ENCODE data around the gene PPP3CB. TPM values are rescaled to one million over a fixed set of nuclear protein-coding genes. Genes with fewer than 3 reads are reported as not detected.

The PPP3CB gene
- total and polyA plus RNA-seq, 2 donors (not counting 3 experiments of a cell fraction or from before 2014, with no cell fraction given): 13.5 to 30.4 TPM

GRCh38 chr10:73469579-73469978 lies 26.2 kb downstream of the PPP3CB start:
- ChIA-PET CTCF (interaction anchor here (1.6 kb wide), 1 partner anchor 13 kb away, joined by 5 read pairs; no protein-coding TSS in a partner anchor), POLR2A (no interaction called here)
- Histone ChIP-seq H3K27ac (ENCODE audit: insufficient read depth, low read depth, low read length) (no peak overlapping the region), H3K9ac (replicated peaks; ENCODE audit: extremely low read depth, insufficient read depth, low read length) (no peak overlapping the region), H2AFZ (ENCODE audit: low read depth, low read length) (no peak overlapping the region), H4K20me1 (replicated peaks; ENCODE audit: control insufficient read depth, extremely low read depth, insufficient read depth, low read length) (no peaks in the 10 kb centered on the region), H3K9me3 (replicated peaks; ENCODE audit: control insufficient read depth, insufficient read depth, low read length) (no peaks in the 10 kb centered on the region), H3K36me3 (ENCODE audit: control insufficient read depth in 2 of 2, extremely low read depth in 1 of 2, insufficient read depth in 2 of 2, low read length in 2 of 2) (peaks cover 6 to 17% of the 10 kb centered on the region in 2 experiments), H3K4me1 (ENCODE audit: control insufficient read depth, extremely low read depth, insufficient read depth, low read length) (no peaks in the 10 kb centered on the region), H3K79me2 (ENCODE audit: control insufficient read depth, insufficient read depth, low read length) (no peaks in the 10 kb centered on the region), H3K27me3 (ENCODE audit: control insufficient read depth in 2 of 2, insufficient read depth in 2 of 2, low read length in 2 of 2) (no peaks in the 10 kb centered on the region), H3K4me3 (replicated peaks in 1 of 3; ENCODE audit: insufficient read depth in 1 of 3, low read depth in 1 of 3, low read length in 3 of 3) (no peak overlapping the region), H3K9me1 (replicated peaks; ENCODE audit: control insufficient read depth, extremely low read depth, insufficient read depth, low read length) (no peaks in the 10 kb centered on the region), H3K4me2 (ENCODE audit: insufficient read depth, low read length) (no peak overlapping the region)
- TF ChIP-seq MAX (IDR thresholded peaks at IDR 0.05; ENCODE audit: insufficient read depth, insufficient read length) (no peak), GATA2 (IDR thresholded peaks at IDR 0.05; ENCODE audit: insufficient read depth, insufficient read length, low read depth, low read length) (no peak), EZH2 (IDR thresholded peaks at IDR 0.05; ENCODE audit: borderline replicate concordance, low read depth, low read length, severe bottlenecking) (no peak), FOS (IDR thresholded peaks at IDR 0.05; ENCODE audit: borderline replicate concordance, insufficient read depth, low read length) (no peak), POLR2A (IDR thresholded peaks at IDR 0.05; ENCODE audit: low read depth, low read length) (no peak), JUN (IDR thresholded peaks at IDR 0.05; ENCODE audit: borderline replicate concordance, insufficient read depth, insufficient read length, low read depth) (no peak), CTCF (IDR thresholded peaks at IDR 0.05; ENCODE audit: extremely low read depth in 1 of 2, insufficient read depth in 1 of 2, low read depth in 1 of 2, low read length in 2 of 2) (no peak), MYC (IDR thresholded peaks at IDR 0.05; ENCODE audit: low read depth, low read length) (no peak), POLR2AphosphoS5 (IDR thresholded peaks at IDR 0.05; ENCODE audit: insufficient read depth, low read depth, low read length) (no peak)
- DNase-seq (ENCODE audit: low read depth, low spot score): no peak
- dilution Hi-C loops (cut with MboI; ENCODE audit: extremely low pct_ligation_motif_present, low sequenced_read_pairs): no loop called here
- intact Hi-C loops (cut with micrococcal nuclease): no loop called here
- FAIRE-seq: no peak
- BruUV-seq (replicated peaks): no TSS peak

Data from endothelial cell of umbilical vein (primary cell).